GM18505 (cell line): ENCODE results near the gene FICD.
A peak's percentile ranks its signal among the peaks of the same experiment; 100 is the strongest.

ENCODE experiments used
- ATAC-seq: cut with Tn5 transposase; IDR thresholded peaks from one replicate; pipeline ENCODE4 v1.9.1; 2021; ENCODE audit not compliant: unreplicated experiment
- POLR2A ChIP-seq: IDR thresholded peaks from 4 replicates; pipeline ENCODE4 v1.6.1; 2011; ENCODE audit warnings: borderline replicate concordance; ENCODE audit not compliant: insufficient read depth, insufficient read length; ENCODE audit errors: extremely low read depth

Gene FICD

GRCh38 chr12:108562348-108563135, 47.5 kb downstream of the FICD start, which contains the start of gene ISCU:
TSS of gene ISCU (plus strand) at chr12:108562596. CDS start at chr12:108562623, 27 bp downstream.
- TF ChIP-seq POLR2A = peak; percentile 95
- peak; percentile 64 for ATAC-seq

- ATAC-seq = peak; percentile 27
- peak; percentile 52 for TF ChIP-seq POLR2A
Observed at GRCh38 chr12:108563136-108563803, 48.2 kb downstream of the FICD start.

DNA sequence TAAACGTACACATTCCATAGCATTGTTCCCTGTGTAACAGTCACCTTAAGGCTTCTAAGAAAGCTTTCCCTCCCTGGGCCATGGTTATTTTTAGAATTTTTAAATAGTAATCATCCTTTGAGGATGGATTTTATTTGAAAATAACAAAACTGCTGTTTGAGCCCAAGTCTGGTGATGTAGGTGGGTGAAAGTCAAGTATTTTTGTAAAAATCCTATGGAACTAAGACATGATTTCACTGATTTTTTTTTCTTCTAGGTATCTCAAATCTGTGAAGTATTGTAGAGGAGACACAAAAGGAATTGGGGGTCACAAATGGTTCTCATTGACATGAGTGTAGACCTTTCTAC, 48.7 kb downstream of the FICD start:
- no peak for ATAC-seq
- no peak for TF ChIP-seq POLR2A

- no peak for ATAC-seq
Observed at GRCh38 chr12:108564724-108565123, 49.6 kb downstream of the FICD start.

DNA sequence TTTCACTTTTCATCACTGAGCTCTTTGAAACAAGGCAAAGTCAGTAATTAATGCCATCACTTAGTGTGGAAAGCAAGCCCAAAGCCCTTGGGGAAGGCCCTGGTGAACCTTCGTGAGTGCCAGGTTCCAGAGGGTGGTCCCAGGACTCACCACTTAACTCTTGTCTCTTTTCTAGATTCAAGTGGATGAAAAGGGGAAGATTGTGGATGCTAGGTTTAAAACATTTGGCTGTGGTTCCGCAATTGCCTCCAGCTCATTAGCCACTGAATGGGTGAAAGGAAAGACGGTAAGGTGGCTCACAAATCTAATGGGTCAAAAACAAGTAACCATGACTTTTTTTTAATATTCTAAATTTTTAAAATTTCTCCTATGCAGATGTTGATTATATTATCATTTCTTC, 50.1 kb downstream of the FICD start:
- no peak for TF ChIP-seq POLR2A
- no peak for ATAC-seq

More at GRCh38 chr12:108564724-108565123, 49.6 kb downstream of the FICD start:
- TF ChIP-seq POLR2A = no peak

- ATAC-seq = no peak
- TF ChIP-seq POLR2A = no peak
Observed at GRCh38 chr12:108565976-108566375, 50.9 kb downstream of the FICD start.

DNA sequence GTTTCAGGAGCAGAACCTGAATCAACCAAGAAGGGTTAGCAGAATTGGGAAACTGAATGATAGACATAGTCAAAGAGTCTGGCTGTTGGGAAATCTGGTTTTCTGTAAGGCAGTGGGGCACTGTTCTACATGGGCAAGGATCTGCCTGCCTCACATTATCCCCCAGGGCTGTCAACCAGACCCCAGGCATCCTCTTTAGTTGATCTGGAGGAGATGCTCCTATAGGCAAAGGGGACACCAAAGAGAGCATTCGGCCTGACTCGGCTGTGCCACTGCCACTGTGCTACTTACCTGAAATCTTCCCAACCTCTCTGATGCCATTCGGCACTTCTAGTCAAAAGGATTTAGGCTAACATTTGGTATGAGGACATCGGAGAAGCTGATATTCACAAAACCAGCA, 51.4 kb downstream of the FICD start:
- no peak for TF ChIP-seq POLR2A
- ATAC-seq = no peak

DNA sequence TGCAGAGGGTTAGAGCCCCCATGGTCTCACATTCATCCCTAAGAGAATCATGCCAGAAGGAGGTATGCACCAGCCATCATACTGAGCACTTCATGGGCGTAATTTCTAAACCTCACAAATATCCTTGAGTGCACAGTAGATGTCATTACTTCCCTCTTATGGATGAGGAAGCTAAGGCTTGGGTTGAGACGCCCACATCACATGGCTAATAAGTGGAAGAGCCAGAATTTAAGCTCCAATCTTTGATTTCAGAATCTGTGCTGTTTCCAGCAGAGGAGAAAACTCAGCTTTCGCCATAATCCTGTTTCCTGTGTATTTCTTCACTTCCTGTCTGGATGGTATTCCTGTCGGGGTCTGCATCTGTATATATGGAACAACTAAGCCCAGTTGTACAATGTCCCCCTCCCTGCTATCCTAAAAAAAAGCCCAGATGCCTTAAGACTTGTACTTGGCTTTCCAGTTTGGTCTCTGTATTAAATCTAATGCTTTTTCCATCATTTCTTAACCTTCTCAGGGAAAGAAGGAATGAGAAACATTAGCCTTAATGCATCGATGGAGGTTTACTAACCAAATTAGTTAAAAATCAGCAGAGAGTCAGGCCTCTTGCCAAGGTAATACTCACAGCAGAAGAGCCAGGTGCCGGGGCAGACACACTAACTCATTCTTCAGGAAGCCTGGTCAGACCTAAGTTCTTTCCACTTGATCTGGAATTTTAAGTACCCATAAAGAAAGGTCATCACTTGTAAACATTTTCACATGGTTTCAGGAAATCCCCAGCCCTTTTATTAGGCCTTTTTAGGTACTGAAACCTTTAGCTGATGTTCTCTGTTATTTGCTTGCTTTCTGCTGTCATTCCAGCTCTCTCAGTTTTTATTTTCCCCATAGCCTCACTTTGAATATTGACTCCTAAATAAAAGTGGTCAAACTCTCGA, 52.6 kb downstream of the FICD start:
- no peak for TF ChIP-seq POLR2A
- no peak for ATAC-seq

DNA sequence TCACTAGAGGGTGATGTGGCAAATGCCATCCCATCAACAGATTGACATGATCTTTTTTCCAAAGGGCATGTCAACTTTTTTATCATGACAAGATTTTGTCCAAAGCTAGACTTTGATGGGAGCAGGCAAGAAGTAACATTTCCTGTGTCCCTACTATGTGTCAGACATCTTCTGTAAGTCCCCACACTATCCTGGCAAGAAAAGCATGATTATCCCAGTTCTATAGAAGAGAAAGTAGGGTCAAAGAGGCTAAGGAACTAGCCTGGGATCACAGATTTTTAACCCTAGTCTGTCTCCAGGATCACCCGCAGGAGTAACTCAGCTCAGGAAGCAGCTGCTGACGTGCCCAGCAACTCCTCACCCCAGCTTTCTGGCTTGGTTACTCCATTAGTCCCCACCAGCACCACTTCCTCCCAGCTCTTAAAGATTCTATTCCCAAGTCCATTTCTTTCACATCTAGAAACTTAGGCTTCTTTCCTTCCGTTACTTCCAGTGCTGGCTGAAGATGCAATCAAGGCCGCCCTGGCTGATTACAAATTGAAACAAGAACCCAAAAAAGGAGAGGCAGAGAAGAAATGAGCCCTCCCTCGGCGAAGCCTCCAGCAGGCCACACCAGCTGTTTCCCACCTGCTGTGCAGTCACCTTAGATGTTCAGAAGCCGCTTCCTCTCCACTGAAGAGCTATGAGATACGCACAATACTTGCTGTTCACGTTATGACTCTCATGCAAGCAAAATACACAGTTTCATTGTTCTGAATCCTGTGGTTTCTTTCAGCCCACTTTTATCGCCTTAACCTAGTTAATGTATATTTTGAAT, 53.5 kb downstream of the FICD start:
- TF ChIP-seq POLR2A = peak; percentile 62
- peak; percentile 67 for ATAC-seq
